NT2/D1 (cell line): ENCODE data around the gene SLC7A9.

Experiments
- SUZ12 ChIP-seq: IDR thresholded peaks from 2 replicates; pipeline ENCODE4 v1.6.1; 2011; ENCODE audit not compliant: insufficient read length, insufficient read depth; ENCODE audit errors: extremely low read depth
- YY1 ChIP-seq: IDR thresholded peaks from 2 replicates; pipeline ENCODE4 v1.6.1; 2011; ENCODE audit not compliant: insufficient read length, insufficient read depth
- ZNF274 ChIP-seq: IDR thresholded peaks from 2 replicates; pipeline ENCODE4 v1.6.1; 2011; ENCODE audit warnings: mild to moderate bottlenecking, low read depth, low read length

GRCh38 chr19:32916969-32917615 is 47.5 kb upstream of the SLC7A9 start:
- no peak for TF ChIP-seq YY1
- no peak for TF ChIP-seq ZNF274
- TF ChIP-seq SUZ12 = no peak
